ENCODE data around the gene TLR7. TPM values are rescaled to one million over a fixed set of nuclear protein-coding genes. Genes with fewer than 3 reads are reported as not detected.

The TLR7 gene
- total RNA-seq, 1 donor from 2014 or later = 0.69 TPM

DNA sequence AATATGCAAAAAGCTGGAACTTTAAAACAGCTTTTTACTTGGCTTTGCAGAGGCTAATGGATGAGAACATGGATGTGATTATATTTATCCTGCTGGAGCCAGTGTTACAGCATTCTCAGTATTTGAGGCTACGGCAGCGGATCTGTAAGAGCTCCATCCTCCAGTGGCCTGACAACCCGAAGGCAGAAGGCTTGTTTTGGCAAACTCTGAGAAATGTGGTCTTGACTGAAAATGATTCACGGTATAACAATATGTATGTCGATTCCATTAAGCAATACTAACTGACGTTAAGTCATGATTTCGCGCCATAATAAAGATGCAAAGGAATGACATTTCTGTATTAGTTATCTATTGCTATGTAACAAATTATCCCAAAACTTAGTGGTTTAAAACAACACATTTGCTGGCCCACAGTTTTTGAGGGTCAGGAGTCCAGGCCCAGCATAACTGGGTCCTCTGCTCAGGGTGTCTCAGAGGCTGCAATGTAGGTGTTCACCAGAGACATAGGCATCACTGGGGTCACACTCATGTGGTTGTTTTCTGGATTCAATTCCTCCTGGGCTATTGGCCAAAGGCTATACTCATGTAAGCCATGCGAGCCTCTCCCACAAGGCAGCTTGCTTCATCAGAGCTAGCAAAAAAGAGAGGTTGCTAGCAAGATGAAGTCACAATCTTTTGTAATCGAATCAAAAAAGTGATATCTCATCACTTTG lies 55.2 kb downstream of the TLR7 start:
- H3K36me3 ChIP-seq = no peaks in the 10 kb centered on the region
- intact Hi-C loops (cut with micrococcal nuclease) = no loop called here
- no peak for DNase-seq
- H3K27me3 ChIP-seq (ENCODE audit: low read depth) = no peaks in the 10 kb centered on the region
- no peak overlapping the region for H3K4me3 ChIP-seq
- no peak overlapping the region for H3K27ac ChIP-seq (replicated peaks)
- no peaks in the 10 kb centered on the region for H3K9me3 ChIP-seq (replicated peaks)
- H3K4me1 ChIP-seq = no peaks in the 10 kb centered on the region
- TF ChIP-seq, protein P1, sequence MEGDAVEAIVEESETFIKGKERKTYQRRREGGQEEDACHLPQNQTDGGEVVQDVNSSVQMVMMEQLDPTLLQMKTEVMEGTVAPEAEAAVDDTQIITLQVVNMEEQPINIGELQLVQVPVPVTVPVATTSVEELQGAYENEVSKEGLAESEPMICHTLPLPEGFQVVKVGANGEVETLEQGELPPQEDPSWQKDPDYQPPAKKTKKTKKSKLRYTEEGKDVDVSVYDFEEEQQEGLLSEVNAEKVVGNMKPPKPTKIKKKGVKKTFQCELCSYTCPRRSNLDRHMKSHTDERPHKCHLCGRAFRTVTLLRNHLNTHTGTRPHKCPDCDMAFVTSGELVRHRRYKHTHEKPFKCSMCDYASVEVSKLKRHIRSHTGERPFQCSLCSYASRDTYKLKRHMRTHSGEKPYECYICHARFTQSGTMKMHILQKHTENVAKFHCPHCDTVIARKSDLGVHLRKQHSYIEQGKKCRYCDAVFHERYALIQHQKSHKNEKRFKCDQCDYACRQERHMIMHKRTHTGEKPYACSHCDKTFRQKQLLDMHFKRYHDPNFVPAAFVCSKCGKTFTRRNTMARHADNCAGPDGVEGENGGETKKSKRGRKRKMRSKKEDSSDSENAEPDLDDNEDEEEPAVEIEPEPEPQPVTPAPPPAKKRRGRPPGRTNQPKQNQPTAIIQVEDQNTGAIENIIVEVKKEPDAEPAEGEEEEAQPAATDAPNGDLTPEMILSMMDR (IDR thresholded peaks at IDR 0.05; ENCODE audit: borderline replicate concordance) = no peak

DNA sequence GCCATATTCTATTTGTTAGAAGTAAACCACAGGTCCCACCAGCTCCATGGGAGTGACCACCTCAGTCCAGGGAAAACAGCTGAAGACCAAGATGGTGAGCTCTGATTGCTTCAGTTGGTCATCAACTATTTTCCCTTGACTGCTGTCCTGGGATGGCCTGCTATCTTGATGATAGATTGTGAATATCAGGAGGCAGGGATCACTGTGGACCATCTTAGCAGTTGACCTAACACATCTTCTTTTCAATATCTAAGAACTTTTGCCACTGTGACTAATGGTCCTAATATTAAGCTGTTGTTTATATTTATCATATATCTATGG lies 55.7 kb downstream of the TLR7 start:
- Histone ChIP-seq H3K4me3 (no peak overlapping the region), H3K27me3 (ENCODE audit: low read depth) (no peaks in the 10 kb centered on the region), H3K4me1 (no peaks in the 10 kb centered on the region), H3K36me3 (no peaks in the 10 kb centered on the region), H3K9me3 (replicated peaks) (no peaks in the 10 kb centered on the region), H3K27ac (replicated peaks) (no peak overlapping the region)
- no peak for DNase-seq
- TF ChIP-seq, protein P1 (IDR thresholded peaks at IDR 0.05; ENCODE audit: borderline replicate concordance) = no peak
- intact Hi-C loops (cut with micrococcal nuclease) = no loop called here

DNA sequence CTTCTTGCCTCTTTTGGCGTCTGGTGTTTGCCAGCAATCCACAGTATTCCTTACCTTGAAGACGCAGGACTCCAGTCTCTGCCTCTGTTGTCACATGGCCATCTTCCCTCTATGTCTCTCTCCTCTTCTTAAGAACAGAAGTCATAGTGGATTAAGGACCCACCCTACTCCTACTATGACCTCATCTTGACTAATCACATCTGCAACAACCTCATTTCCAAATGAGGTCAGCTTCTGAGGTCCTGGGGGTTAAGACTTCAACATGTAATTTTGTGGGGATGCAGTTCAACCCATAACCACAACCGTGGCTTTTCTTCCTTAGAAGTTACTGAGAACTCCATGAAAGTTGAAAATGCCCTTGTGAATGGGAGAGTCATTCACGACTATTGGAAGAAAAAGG lies 62.8 kb downstream of the TLR7 start:
- DNase-seq = no peak
- intact Hi-C loops (cut with micrococcal nuclease) = no loop called here
- Histone ChIP-seq H3K4me3 (no peak overlapping the region), H3K27me3 (ENCODE audit: low read depth) (no peaks in the 10 kb centered on the region), H3K9me3 (replicated peaks) (no peaks in the 10 kb centered on the region), H3K36me3 (no peaks in the 10 kb centered on the region), H3K27ac (replicated peaks) (no peak overlapping the region), H3K4me1 (no peaks in the 10 kb centered on the region)
- TF ChIP-seq, protein P1 (IDR thresholded peaks at IDR 0.05; ENCODE audit: borderline replicate concordance) = no peak

DNA sequence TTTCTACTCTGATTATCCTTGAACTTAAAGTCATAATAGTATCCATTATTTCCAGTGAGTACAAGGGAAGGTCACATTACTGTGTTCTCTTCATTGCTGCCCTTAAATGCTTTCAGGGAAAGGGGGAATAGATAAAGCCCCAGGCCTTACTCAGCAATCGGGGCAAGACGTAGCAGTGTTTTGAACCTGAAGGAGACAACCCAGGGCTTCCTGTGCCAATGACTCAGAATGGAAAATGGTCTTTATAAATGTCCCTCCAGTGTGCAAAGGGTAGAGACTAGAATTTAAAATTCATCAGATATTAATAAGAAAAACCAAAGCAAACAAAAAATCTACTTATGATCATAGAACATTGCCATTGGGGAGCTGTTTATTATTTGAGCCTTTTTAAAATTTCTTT lies 63.3 kb downstream of the TLR7 start:
- TF ChIP-seq, protein P1 (IDR thresholded peaks at IDR 0.05; ENCODE audit: borderline replicate concordance) = no peak
- H3K9me3 ChIP-seq (replicated peaks) = no peaks in the 10 kb centered on the region
- H3K27me3 ChIP-seq (ENCODE audit: low read depth) = no peaks in the 10 kb centered on the region
- no peak for DNase-seq
- intact Hi-C loops (cut with micrococcal nuclease) = no loop called here
- no peak overlapping the region for H3K27ac ChIP-seq (replicated peaks)
- no peak overlapping the region for H3K4me3 ChIP-seq
- no peaks in the 10 kb centered on the region for H3K4me1 ChIP-seq
- H3K36me3 ChIP-seq = no peaks in the 10 kb centered on the region

GRCh38 chrX:12932244-12932643 lies 65.4 kb downstream of the TLR7 start:
- no peak overlapping the region for H3K27ac ChIP-seq (replicated peaks)
- H3K36me3 ChIP-seq = no peaks in the 10 kb centered on the region
- no peaks in the 10 kb centered on the region for H3K9me3 ChIP-seq (replicated peaks)
- no peaks in the 10 kb centered on the region for H3K27me3 ChIP-seq (ENCODE audit: low read depth)
- H3K4me1 ChIP-seq = no peaks in the 10 kb centered on the region
- intact Hi-C loops (cut with micrococcal nuclease) = no loop called here
- H3K4me3 ChIP-seq = no peak overlapping the region
- no peak for DNase-seq
- TF ChIP-seq, protein P1 (IDR thresholded peaks at IDR 0.05; ENCODE audit: borderline replicate concordance) = no peak
